EH (cell line): ENCODE data around the gene ZFAND3.
"Not testable (repeated sequence)": the region's sequence is repeated elsewhere in the genome, so short reads cannot be mapped to it uniquely, and the experiment has no call there.

Source experiments
- DNase-seq: peaks from one replicate; pipeline ENCODE4 v3.0.0-alpha.2; 2015; ENCODE audit warnings: low read depth

Gene ZFAND3

GRCh38 chr6:37865504-37865903, 46.0 kb downstream of the ZFAND3 start:
- DNase-seq = no peak

GRCh38 chr6:37866590-37867507, 47.3 kb downstream of the ZFAND3 start:
- DNase-seq = peak; percentile 37

GRCh38 chr6:37867756-37868446, 48.4 kb downstream of the ZFAND3 start:
- DNase-seq = no peak

- peak; percentile 84 for DNase-seq
Observed at GRCh38 chr6:37868447-37868825, 48.9 kb downstream of the ZFAND3 start.

GRCh38 chr6:37871616-37872372, 52.3 kb downstream of the ZFAND3 start:
- no peak for DNase-seq

GRCh38 chr6:37872373-37872745, 52.8 kb downstream of the ZFAND3 start:
- no peak for DNase-seq

- DNase-seq = no peak
Observed at GRCh38 chr6:37874726-37875125, 55.2 kb downstream of the ZFAND3 start.

GRCh38 chr6:37875561-37876309, 56.2 kb downstream of the ZFAND3 start:
- DNase-seq = no peak

- no peak for DNase-seq
Observed at GRCh38 chr6:37876843-37877242, 57.3 kb downstream of the ZFAND3 start.

- no peak for DNase-seq
Observed at GRCh38 chr6:37877373-37878149, 58.0 kb downstream of the ZFAND3 start.

GRCh38 chr6:37878150-37878710, 58.7 kb downstream of the ZFAND3 start:
- DNase-seq = peak; percentile 30

GRCh38 chr6:37880602-37881001, 61.1 kb downstream of the ZFAND3 start:
- DNase-seq = not testable (repeated sequence)

- no peak for DNase-seq
Observed at GRCh38 chr6:37882292-37882691, 62.8 kb downstream of the ZFAND3 start.

GRCh38 chr6:37882724-37883413, 63.3 kb downstream of the ZFAND3 start:
- peak; percentile 92 for DNase-seq

GRCh38 chr6:37884548-37884947, 65.0 kb downstream of the ZFAND3 start:
- no peak for DNase-seq

- no peak for DNase-seq
Observed at GRCh38 chr6:37889051-37889450, 69.5 kb downstream of the ZFAND3 start.

- no peak for DNase-seq
Observed at GRCh38 chr6:37889486-37889885, 70.0 kb downstream of the ZFAND3 start.

- DNase-seq = no peak
Observed at GRCh38 chr6:37891072-37891471, 71.5 kb downstream of the ZFAND3 start.

- no peak for DNase-seq
Observed at GRCh38 chr6:37893257-37893656, 73.7 kb downstream of the ZFAND3 start.

- DNase-seq = not testable (repeated sequence)
Observed at GRCh38 chr6:37893734-37894133, 74.2 kb downstream of the ZFAND3 start.
